Stimulated activated CD4-positive, alpha-beta T cell treated with anti-CD3 and anti-CD28 coated beads, Interleukin-1b, Interleukin-23, amount 100 ng/mL, for 48 hours (primary cell): Measurements from ENCODE around the gene NOXA1.
A peak's percentile ranks its signal among the peaks of the same experiment; 100 is the strongest.

Source experiments
- DNase-seq: peaks from one replicate; pipeline ENCODE4 v3.0.0-alpha.2; 2020

NOXA1 gene

GRCh38 chr9:137444106-137444790, 21.1 kb downstream of the NOXA1 start:
- no peak for DNase-seq

- DNase-seq = peak; percentile 83
These were observed 22.1 kb downstream of the NOXA1 start for GRCh38 chr9:137445275-137445807.

- DNase-seq = no peak
These were observed 22.8 kb downstream of the NOXA1 start for GRCh38 chr9:137445930-137446431.

GRCh38 chr9:137446851-137447471, 23.8 kb downstream of the NOXA1 start:
- no peak for DNase-seq

- no peak for DNase-seq
These were observed 24.8 kb downstream of the NOXA1 start for GRCh38 chr9:137447722-137448601.

- no peak for DNase-seq
These were observed 25.4 kb downstream of the NOXA1 start for GRCh38 chr9:137448602-137448962.

GRCh38 chr9:137449081-137449844, 26.1 kb downstream of the NOXA1 start:
- peak; percentile 3 for DNase-seq

- DNase-seq = peak; percentile 4
These were observed 26.8 kb downstream of the NOXA1 start for GRCh38 chr9:137449931-137450538.

GRCh38 chr9:137450539-137451222, 27.5 kb downstream of the NOXA1 start:
- peak; percentile 1 for DNase-seq

GRCh38 chr9:137451264-137452005, 28.2 kb downstream of the NOXA1 start:
- peak; percentile 1 for DNase-seq

- peak; percentile 1 for DNase-seq
These were observed 29.0 kb downstream of the NOXA1 start for GRCh38 chr9:137452006-137452760.

- DNase-seq = peak; percentile 21
These were observed 29.8 kb downstream of the NOXA1 start for GRCh38 chr9:137452761-137453642.

- DNase-seq = peak; percentile 78
These were observed 30.5 kb downstream of the NOXA1 start for GRCh38 chr9:137453643-137454081.

GRCh38 chr9:137454145-137454596, 31.0 kb downstream of the NOXA1 start:
- peak; percentile 58 for DNase-seq

GRCh38 chr9:137454597-137455358, 31.6 kb downstream of the NOXA1 start:
- DNase-seq = peak; percentile 6

- peak; percentile 4 for DNase-seq
These were observed 32.3 kb downstream of the NOXA1 start for GRCh38 chr9:137455359-137455991.
